KOPT-K1 (cell line): Measurements from ENCODE around the gene DEDD2.

Experiments used
- H3K27ac ChIP-seq: fragments of 200-600 bp; sonication (generic); 2 replicates; pipeline ENCODE4 v1.5.1; 2016; ENCODE audit warnings: antibody characterized with exemption, mild to moderate bottlenecking, low read depth, low read length; ENCODE audit not compliant: poor library complexity, severe bottlenecking
- H3K36me3 ChIP-seq: fragments of 200-600 bp; sonication (generic); 2 replicates; pipeline ENCODE4 v1.5.1; 2017; ENCODE audit warnings: antibody characterized with exemption, mild to moderate bottlenecking, low read length, moderate library complexity; ENCODE audit not compliant: insufficient read depth
- H3K9me3 ChIP-seq: fragments of 200-600 bp; sonication (generic); 2 replicates; pipeline ENCODE4 v1.5.1; 2017; ENCODE audit warnings: antibody characterized with exemption, low read length, mild to moderate bottlenecking; ENCODE audit not compliant: insufficient read depth, poor library complexity, severe bottlenecking

DEDD2 gene

DNA sequence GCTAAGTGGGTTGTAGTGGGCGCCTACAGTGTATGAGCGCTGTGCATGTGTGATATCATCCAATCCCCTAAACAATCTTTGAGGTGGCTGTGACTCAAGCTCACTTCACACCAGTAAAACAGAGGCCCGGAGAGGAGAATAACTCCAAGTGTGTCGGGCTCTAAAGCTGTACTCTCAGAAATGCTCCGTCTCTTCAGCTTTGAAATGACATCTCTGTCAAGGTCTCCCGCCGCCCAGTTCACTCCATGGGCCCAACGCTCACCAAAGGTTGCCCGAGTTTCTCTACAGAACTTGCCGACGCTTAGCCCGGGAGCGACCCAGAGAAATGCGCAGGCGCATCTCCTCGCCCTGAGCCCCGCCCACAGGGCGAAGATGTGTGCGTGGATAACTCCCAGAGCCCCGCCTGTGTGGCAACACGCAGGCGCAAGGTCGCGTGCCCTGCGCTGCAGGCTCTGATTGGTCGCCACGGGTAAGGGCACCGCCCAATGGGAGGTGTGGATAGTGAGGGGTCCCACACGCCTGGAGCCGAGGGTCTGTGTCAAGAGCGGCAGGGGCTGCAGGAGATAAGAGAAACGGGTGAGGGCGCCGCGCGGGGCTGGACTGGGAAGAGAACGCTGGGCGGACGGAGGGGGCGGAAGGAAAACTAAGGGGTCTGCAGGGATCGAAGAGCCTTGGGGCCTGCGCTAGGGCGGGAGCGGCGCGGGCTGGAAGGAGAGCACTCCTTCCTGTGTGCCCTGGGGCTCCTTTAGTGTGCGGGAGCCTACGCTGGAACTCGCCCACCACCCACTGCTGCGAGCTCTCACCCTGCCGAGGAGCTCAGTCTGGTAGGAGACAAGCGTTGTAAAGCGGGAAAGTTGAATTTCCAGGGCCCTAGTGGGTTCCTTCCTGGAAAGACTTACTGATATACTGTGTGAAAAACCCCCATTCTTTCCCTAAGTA is 2.6 kb upstream of the DEDD2 start, which contains the start of gene ZNF526:
Gene ZNF526, plus strand, starts transcription at position 501 of the 939 bp plus-strand sequence. CDS start 4,092 bp downstream, outside the sequence.
- Histone ChIP-seq H3K27ac (peak within 1 kb of the TSS; percentile 72), H3K36me3 (peaks cover 35% of the 10 kb centered on the region), H3K9me3 (no peaks in the 10 kb centered on the region)

DNA sequence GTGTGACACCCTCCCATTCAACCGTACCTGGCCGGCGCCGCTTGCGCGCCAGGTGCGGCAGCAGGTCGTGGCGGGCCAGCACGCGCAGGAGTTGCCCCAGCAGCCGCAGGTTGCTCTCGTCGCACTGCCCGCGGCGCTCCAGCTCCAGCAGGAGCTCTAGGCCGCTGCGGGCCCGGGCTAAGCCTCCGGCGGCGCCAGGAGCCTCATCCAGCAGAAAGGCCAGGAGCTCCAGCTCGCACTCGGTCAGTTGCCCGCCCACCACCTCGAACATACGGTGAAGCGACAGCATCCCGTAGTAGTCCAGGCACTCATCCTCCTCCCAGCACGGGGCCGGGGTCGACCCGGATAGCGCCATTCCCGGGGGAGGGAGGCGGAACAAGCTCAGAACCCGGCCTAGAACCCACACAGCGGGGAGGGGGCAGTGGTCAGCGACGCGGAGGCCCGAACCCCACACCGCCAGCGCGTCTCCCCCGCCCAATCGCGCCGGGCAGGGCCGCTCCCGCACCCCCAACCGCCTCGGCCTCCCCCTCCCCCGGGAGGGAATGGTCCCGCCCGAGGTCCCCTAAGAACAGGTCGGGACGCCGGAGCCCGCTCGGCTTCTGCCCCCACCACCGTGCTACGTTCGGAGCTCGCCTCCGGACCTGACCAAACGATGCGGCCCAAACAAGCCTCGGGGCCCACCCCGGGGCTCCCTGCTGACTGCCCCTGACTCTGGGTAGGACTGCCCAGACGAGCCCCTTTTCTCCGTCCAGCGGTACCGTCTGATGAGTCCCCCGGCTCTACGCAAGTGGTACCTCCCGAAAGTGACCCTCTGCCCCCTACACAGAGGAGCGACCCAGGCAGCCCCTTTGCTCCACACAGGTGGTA is 591 bp downstream of the DEDD2 start:
- peak overlapping the region; percentile 62 for H3K27ac ChIP-seq
- H3K36me3 ChIP-seq = peaks cover 35% of the 10 kb centered on the region
- no peaks in the 10 kb centered on the region for H3K9me3 ChIP-seq

DNA sequence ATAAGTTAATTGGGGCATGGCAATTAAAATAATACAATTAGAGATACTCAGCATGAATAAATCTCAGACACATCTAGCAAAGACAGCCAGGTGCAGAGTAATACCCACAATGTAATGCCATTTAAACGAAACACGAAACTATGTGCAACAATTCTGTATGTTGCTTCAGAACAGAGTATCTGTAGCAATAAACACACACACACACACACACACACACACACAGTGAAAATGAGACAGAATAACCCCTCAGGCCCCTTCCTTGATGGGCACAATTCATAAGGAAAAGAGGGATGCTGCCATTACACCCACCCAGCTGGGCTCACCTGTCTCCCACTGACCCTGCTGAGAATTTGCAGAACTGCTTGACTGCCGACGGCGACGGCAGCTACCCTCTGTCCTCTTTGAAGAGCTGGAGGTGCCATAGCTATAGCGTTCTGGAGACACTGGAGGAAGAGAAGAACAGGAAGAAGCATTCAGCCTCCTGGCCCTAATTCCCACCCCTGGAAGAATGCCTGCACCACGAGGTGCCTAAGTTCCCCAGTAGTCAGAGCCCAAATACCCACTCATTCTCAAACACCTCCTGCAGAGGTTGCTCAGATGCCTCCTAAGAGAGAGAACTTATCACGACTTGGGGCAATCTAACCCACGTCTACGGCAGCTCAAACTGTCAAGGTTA is 2.5 kb downstream of the DEDD2 start:
- Histone ChIP-seq H3K9me3 (no peaks in the 10 kb centered on the region), H3K27ac (no peak overlapping the region), H3K36me3 (peaks cover 47% of the 10 kb centered on the region)

DNA sequence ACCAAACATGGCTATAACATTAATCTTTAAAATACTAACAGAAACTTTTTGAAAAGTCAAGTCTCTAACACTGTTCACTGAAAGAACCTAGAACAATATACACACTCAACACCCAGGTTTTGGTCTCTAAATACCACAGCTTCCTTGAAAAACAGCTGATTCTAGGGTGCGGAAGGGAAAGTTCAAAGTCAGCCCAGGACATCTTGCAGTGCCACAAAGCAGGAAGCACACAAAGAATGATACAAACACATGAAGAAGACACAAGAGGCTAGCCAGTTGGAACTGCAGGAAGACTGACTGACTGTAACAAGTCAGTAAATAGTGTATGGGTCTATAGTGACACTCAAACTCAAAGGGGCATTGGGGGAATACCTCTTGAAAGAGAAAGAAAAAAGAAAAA is 4.6 kb downstream of the DEDD2 start:
- Histone ChIP-seq H3K27ac (no peak overlapping the region), H3K36me3 (peaks cover 68% of the 10 kb centered on the region), H3K9me3 (no peaks in the 10 kb centered on the region)

DNA sequence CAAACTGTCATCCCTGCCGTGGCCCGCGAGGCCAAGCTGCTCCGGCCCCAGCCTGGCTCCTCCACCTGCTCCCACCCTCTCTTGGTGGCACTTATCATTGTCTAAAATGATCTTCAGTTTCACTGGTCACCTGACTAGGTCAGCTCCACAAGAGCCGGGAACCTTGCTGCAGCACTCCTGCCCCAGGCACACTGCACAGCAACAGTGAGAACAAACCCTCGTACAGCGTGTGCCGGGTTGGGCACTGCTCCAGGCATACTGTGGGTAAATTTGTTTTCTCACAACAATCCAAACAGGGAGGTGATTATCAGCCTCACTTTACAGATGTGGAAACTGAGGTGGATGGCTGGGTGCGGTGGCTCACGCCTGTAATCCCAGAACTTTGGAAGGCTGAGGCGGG is 8.9 kb downstream of the DEDD2 start:
- Histone ChIP-seq H3K36me3 (peaks cover 86% of the 10 kb centered on the region), H3K9me3 (no peaks in the 10 kb centered on the region), H3K27ac (peak overlapping the region; percentile 56)

DNA sequence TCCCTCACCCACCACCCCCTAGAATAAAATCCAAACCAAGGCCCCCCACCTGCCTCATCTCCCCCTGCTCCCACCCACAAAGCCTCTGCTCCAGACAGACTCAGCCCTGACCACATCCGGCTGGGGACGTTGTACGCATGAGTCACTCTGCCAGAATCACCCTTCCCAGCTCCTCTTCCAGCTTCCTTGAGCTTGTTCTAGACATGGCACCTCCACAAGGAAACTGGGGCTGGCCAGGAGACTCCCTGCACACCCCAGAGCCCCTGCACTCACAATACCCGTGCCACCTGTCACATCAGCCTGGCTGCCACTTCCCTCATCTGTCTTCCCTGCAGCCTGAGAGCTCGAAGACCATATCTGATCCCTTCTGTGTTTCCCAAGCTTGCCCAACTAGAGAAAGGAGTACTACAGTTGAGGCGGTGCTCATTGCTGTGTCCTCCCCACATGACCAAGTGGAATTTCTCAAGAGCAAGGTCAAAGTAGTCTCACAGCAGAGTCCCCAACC is 9.7 kb downstream of the DEDD2 start:
- Histone ChIP-seq H3K27ac (peak overlapping the region; percentile 56), H3K36me3 (peaks cover 85% of the 10 kb centered on the region)

DNA sequence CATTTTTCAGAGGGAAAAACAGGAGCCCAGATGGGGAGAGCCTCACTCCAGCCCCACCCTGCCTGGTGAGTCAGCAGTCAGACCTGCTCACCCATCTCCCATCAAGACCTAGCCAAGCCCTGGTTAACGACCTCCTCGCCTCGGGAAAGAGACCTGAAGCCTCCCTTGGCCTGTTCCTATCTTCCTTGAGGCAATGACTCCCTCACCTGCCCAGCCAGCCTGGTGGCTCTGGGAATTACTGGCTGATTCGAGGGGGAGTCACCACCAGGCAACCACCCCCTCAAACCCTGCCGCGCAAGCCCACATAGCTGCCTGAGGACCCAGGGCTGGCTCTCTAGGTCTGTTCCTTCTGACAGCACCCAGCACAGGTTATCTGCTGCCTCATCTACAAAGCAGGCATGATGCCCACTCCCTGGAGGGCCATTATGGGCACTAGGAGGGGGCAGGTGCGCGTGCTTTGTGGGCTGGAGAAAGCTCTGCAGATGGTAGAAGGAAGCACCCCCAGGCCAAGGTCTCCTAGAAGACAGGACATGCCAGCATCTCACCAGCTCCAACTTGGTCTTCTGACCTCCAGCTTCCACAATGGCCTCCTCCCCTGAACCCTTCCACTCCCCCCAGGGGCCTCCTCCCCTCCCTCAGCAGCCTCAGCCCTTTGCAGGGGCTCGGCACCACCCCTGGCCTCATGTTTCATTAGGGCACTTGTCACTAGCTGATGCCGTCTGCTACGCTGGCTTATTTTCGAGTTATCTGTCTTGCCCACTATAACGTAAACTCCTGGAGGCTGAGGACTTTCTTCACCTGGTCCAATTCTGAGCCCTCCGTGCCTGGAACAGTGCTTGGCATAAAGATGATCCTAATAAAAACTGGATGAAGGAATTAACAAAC is 10.4 kb downstream of the DEDD2 start:
- H3K36me3 ChIP-seq = peaks cover 88% of the 10 kb centered on the region
- H3K9me3 ChIP-seq = no peaks in the 10 kb centered on the region
- H3K27ac ChIP-seq = peak overlapping the region; percentile 56

More for the DNA sequence above, 9.7 kb downstream of the DEDD2 start:
- H3K9me3 ChIP-seq = no peaks in the 10 kb centered on the region

DNA sequence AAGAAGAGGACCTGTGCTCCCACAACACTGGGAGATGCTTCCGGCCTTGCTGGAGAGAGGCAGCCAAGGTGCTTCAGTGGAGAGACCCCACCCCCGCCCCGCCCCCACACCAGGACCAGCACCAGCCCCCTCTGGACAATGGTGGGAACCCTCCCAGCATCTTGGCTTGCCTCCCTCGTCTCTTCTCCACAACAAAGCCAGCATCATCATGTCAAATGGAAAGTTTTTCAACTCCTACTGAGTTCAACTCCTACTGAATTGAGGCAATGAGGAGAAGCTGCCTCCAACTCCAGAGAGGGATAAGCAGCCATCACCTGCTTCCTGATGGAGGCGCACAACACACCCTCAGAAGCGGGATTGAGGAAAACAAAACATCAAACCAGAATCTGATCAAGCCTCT is 12.8 kb downstream of the DEDD2 start:
- H3K36me3 ChIP-seq = peaks cover 75% of the 10 kb centered on the region
- H3K27ac ChIP-seq = no peak overlapping the region
- H3K9me3 ChIP-seq = no peaks in the 10 kb centered on the region

DNA sequence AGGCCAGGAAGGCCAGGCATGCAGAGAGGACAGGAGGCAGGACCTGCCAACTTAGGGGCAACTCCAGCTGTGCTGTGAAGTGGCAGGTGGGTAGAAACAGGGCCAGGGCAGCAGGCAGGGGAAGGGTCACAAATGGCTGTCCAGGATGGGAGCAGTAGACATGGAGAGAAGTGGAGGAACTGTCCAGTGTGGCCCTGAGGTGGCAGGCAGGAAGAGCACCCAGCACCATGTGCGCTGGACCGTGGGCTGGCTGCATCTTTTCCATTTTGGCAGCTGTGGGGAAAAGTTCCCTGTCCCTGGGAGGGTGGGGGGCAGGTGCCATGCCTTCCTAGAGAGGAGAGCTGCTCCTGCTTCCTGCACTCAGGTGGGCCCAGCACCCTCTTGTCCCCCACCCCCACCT is 13.8 kb downstream of the DEDD2 start:
- Histone ChIP-seq H3K36me3 (peaks cover 65% of the 10 kb centered on the region), H3K9me3 (no peaks in the 10 kb centered on the region), H3K27ac (no peak overlapping the region)

DNA sequence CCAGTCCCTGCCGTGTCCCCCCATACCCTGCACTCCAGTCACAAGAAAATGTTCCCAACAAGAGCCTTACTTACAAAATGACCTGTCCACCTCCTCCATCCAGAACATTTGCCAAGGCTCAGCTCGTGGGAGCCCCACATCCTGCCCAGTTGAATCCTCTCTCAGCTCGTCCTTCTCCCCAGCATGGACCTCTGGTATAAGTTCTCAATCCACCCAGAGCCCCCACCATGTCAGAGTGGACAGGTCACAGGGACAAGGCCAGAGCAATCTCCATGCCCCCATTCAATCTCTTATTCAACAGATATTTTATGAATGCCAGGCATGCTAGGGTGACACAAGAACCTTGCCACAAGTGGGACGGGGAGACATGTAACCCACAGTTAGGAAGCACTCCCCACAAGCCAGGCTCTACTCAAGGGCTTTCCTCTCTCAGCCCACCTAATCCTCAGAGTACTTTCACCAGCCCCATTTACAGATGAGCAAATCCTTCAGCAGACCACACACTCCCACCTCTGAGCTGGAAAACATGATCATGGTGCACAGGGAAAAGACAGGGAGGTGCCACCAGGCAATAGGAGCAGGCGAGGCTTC is 15.1 kb downstream of the DEDD2 start:
- H3K27ac ChIP-seq = peak overlapping the region; percentile 90
- H3K9me3 ChIP-seq = no peaks in the 10 kb centered on the region
- peaks cover 56% of the 10 kb centered on the region for H3K36me3 ChIP-seq

DNA sequence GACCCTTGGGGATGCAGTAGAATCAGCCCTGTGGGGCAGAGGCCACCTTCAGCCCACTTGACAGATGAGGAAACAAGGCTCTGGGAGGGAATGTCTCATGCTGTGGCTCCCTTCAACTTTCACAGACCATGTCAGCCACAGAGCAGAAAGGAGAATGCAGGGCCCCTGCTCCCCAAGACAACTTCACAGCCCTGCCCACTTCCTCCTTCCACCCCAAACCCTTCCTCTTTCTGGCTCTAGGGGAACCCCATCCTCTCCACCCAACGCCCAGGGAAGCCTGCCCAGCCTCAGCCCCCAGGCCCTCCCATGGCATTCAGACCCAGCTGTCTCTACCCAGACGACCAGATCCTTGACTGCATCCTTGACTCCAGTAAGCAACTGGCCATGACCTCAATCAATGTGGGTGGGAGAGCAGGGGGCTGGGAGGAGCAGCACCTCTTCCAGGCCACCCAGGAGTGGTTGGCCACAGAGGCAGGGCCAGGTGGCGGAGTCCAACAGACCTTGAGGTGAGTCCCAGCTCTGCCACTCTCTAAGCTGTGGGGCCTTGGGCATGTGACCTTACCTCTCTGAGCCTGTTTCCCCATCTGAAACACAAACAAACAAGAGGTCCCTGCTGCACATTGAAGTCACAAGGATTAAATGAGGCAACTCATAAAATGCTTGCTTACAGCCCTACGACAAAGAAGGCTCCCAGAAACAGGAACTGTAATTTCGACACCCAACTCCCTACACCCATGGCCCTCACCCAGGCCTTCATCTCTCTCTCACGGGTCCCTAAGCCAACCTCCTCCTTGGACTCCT is 15.8 kb downstream of the DEDD2 start:
- Histone ChIP-seq H3K36me3 (peaks cover 49% of the 10 kb centered on the region), H3K9me3 (no peaks in the 10 kb centered on the region), H3K27ac (peak overlapping the region; percentile 90)

DNA sequence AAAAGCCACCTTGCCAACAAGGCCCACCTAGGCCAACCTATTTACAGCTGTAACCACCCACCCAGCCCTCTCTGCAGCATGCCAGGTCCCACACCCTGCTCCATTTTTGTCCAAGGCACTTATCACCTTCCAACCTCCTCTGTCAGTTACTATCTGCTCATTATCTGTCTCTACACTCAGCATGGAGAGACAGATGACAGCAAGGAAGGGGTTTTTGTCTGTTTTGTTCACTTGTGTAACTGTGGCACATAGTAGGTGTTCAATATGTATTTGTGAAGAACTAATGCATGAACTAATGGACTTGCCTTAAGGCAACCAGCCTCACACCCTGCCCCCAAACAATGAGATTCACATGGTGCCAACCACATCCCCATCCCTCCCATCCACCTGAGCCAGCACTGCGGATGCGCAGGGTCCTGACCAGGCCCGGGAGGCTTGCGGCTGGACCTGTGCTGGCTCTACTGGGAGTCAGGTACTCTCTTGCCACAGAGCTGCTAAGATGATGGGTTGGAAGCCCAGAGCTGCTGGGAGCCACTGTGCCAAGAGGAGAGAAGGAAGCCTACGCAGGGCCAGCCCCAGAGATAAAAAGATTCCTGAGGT is 17.3 kb downstream of the DEDD2 start:
- Histone ChIP-seq H3K9me3 (no peaks in the 10 kb centered on the region), H3K36me3 (peaks cover 34% of the 10 kb centered on the region; the same call in 1 of the 2 replicates), H3K27ac (peak overlapping the region; percentile 90)
